GM21423 (cell line): ENCODE results near the gene E2F8.

Source experiments
- ATAC-seq: cut with Tn5 transposase; IDR thresholded peaks from one replicate; pipeline ENCODE4 v1.9.1; 2021; ENCODE audit warnings: mild to moderate bottlenecking, moderate library complexity; ENCODE audit not compliant: unreplicated experiment

Gene E2F8

DNA sequence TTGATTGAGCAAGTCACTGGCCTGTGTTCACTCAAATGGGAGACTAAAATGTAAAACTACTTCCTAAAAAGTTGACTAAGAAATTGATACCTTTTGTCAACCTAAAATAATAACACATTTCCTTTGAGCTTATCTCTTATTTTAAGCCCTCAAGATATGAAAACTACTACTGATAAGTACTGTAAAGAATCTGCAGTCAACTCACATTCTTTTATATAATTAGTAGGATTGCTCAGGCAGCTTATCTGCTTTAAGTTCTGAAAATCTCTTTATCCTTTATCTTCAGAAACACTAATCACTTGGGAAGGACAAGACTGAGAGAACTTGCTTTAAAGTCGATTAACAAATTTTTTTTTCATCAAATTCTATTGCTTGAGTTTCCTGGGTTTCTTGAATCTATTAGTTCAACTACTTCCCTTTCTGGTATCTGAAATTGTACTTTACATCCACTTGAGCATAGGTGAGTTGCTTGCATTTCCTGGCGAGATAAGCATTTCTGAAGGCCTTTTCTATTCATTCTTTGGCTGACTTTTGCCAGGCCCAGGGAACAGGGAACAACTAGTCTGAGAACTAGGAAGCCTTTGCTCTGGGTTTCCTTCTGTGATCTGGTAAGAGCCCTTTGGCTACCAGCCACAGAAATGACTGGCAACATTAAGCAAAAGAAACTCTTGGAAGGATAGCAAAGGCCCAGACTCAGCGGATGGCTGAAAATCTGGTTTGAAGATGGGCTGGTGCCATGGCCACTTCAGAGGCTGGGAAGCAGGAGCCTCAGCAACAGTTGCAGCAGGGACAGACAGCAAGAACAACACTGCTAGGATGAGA, 19.6 kb downstream of the E2F8 start:
- no peak for ATAC-seq

DNA sequence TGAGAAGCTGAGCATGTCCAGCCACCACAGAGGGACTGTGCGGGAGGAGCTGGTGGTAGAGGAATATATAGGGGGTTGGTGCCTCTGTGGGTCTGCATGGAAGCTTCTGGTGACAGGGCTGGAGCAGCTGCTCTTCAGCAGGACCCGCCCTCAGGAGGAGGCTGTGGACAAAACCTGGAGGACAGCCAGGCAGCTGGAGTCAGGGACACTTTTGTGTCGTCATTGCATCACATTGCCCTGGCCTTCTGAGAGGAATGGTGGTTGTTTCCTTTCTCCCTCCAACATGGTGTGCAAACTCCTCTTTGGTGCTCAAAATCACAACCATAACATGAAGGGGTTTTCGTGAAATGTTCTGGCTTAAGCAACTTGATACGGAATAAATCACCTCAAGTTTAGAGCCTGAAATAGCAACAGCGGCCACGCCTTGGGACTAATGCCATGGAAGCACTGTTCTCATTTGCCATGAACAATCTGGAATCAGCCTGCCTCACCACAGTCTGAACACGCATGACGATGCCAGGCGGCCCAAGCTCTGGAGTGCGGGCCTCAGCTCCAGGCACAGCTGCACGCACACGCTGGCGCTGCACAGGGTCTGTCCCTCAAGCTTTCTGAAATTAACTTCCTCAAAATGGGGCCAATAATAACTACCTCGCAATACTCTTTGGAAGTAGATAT, 21.8 kb downstream of the E2F8 start:
- ATAC-seq, result no peak

DNA sequence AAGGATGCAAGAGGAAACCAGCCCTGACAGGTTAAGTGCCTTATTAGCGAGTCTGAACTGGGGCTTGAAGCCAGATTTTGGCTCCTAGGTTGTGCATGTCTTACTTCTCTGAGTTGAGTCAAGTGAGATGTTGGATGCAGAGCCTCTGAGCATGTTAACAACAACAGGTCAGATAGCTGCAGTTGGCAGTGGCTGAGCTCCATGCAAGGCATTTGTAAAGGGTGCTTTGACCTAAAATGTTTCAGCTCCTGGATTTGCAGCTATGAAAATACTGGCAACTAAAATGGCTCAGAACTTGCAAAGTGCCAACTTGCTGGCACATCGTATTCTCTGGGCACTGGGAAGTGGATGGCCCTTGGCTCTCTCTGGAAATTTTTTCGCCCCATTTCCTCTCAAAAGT, 22.5 kb downstream of the E2F8 start:
- no peak for ATAC-seq

DNA sequence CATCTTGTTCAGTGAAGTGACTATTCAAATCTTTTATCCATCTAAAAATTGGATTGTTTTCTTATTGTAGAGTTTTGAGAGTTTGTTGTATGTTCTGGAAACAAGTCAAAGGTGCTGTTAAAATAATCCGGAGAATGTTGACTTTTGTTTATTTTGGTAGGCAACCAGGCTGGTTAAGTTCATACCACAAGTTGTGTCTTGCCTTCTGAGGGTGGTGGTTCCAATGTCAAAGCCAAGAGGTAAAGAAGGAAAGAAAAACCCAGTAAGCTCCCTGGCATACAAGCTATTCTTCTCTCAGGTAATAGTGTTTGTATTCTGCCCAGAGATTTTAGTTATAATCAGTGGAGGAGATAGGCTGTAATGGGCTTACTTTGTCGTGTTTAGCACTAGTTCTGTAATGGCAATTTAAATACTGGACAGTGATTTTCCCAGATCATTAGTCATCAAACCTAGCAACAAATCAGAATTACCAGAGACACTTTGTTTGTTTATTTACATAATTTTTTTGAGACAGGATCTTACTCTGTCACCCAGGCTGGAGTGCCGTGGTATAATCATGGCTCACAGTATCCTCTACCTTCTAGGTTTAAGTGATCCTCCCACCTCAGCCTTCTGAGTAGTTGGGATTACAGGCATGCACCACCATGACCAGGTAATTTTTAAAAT, 23.9 kb downstream of the E2F8 start:
- no peak for ATAC-seq

DNA sequence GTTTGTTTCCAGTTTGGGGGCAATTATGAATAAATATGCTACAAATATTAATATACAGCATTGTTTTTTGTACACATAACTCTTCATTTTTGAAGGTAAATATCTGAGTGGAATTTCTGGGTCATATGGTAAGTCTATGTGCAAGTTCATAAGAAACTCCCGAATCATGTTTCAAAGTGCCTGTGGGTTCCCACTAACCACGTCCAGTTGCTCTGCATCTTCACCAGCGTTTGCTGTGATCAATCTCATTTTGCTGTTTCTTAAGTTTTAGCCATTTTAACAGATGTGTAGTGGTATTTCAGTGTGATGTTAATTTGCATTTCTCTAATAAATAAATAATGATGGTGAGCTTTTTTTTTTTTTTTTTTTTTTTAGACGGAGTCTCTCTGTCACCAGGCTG, 24.7 kb downstream of the E2F8 start:
- ATAC-seq, result no peak

DNA sequence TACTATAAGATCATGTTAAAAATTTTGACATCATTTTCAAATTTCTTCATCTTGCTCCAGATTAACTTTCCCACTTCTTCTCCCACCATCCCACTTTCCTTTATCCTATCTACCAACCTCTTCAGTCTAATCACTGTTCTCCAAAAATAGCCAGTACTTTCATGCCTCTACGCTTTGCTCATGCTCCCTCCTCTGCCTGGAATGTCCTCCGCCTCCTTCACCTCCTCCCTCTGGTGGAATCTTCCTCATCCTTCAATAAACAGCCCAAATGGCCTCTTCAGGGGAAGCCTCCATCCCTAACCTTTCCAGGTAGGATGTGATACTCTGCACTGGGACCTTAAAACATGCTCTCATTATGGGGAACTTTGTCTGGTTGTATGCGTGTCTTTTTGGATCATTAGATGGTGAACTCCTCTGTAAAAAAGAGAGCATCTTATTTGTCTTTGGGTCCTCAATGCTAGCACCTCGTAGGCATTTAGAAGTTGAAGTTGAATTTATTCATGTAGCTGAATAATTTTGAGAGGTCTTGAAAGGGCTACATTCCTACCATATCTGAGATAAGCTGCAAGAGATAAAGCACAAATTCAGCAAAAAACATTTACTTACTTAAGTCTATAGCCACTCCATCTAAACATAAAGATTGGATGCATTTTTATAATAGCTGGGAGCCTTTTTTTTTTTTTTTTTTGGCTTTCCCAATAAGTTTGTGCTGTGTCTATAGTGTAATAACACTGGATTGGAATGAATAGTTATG, 31.0 kb downstream of the E2F8 start:
- no peak for ATAC-seq

DNA sequence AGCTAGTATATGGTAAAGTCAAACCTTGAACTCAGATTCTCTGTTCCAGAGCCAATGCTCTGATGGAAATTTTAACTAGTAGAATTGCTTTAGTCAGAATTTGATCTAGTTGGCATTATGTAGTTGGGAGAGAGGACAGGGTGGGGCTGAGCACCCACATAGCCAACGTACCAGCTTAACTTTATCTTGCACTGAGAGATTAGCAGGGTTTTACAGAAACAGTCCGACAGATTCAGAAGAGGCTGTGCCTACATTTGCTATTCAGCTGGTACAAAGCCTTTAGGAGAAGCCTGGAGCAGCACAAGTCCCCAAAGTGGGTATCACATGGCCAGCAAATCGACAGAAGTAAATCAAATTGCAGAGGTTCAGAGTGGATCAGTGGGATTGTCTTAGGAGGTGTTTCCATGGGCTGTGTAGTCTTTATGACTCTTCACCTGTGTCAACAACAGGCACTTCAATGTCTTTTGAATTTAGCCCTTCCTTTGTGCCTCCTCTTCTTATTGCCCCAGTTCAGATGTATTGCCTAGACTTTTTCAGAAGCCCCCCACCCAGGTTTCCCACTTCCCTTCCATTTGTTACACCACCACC, 31.7 kb downstream of the E2F8 start:
- ATAC-seq, result no peak

DNA sequence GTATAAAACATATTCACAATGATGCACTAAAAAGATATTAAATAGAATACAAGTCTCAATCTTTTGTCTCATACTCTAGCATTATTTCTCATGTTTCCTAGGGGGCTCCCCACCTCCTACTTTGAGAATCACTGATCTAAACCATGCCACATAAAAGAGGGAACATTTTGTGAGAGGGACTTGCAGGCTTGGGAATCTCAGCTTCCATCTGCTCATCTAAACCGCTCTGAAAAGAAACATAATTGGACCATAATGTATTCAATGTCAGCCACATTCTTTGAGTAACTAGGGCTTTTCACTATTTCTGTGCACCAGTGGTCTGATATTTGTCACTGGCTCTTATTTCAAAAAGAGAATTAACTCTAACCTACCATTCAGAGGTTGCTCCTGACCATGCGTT, 32.6 kb downstream of the E2F8 start:
- ATAC-seq, result no peak

DNA sequence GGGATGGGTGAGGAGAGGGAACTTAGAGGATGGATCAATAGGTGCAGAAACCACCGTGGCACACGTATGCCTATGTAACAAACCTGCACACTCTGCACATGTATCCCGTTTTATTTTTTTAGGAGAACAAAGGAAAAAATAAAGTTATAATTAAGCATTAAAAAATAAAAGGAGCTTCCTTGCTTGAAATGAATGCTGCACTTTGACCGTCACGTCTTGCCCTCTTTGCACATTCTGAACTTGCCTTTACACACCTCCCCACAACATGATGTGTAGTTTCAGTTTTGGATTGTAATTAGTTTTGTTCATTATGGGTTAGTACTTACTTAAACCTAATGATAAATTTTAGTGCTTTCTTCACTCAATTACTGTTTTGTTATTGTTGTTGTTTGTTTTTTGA, 35.9 kb downstream of the E2F8 start:
- ATAC-seq, result no peak

DNA sequence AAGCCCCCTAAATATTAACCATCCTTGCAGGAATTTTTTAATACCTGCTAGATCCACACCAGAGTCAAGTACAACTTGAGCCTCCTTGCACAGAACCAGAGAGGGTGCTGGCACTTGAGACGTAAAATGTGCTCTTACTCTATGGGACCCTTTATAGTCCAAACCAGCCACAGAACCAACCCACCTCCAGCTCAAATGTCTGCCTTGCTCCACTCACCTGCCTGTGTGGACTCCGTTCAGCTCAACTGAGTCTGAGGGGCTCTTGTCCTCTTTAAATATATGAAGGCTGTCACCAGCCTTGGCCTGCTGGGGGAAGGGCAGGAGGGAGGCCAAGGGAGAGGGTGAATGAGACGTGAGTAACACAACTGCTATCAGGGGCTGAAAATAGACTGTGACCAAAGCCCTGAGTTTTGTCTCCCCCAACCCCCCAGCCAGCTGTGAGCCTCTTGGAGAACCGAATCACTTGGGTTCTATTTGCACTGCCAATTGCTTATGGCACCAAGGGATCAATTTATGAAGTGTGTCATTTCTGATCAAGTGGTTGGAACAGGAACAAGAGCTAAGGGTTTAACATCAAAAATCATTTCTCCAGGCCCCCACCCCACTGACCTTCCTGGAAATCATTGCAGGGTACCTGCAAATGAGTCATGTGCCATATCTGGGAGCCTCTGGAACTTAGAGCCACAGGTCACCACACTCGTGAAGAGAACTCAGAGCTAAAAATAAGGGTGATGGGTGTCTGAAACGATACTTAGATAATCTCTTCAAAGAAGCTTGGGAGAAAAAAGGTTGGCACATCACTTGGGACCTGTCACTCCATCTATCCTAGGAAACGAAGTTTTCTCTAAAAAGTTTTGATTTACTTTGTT, 38.8 kb downstream of the E2F8 start, which contains the start of gene CSRP3:
Gene CSRP3 (minus strand): TSS at position 247 of the 869 bp plus-strand sequence. CDS start 9,535 bp downstream, outside the sequence.
- no peak for ATAC-seq

DNA sequence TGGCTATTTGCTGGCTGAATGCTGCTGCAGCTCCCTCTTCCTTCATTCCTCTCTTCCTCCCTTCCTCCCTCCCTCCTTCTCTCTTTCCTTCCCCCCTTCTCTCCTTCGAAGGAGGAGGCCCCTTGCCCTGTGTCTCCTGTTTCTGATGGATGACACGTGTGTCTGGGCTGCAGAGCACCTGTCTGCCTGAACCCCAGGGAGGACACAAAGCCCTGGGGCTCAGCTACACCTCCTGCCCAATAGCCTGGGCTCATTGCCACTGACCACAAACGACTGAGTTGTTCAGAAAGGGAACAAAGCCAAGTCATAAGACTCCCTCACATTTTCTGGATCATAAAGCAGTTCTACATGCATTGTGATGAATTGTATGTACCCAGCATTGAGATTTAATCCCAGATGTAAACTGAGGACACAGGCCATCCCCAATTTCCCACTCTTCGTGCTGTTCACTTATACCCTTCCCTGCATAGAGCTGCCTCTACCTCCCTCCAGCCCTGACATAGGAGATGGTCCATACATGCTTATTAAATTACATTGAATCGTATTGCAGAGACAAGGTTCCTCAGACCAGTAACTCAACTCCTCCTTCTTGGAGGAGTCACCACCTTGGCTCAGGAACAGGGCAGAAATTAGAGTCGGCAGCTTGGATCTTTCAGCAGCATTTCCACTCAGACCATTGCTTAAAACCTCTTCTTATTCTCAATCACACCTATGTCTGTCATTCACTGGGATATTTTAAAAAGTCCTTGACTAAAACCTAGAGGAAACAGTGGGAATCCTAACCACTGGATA, 40.1 kb downstream of the E2F8 start:
- no peak for ATAC-seq

DNA sequence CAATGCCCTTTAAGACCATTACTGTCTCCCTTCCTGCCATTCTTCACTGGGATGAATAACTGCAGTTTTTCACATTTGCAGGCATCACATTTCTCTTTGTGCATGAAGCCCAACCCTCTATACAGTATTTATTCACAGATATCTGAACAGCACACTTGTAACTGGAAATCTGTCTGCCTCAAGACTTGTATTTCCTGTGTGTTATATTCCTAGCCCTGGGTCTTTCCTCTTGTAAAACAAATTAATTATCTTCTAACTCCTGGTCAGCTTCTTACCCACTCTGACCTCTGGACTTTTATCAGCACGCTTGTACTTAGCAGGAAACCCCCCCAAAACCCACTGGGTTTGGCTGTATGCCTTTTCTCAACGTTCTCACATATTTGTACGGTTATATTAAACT, 41.0 kb downstream of the E2F8 start:
- no peak for ATAC-seq

DNA sequence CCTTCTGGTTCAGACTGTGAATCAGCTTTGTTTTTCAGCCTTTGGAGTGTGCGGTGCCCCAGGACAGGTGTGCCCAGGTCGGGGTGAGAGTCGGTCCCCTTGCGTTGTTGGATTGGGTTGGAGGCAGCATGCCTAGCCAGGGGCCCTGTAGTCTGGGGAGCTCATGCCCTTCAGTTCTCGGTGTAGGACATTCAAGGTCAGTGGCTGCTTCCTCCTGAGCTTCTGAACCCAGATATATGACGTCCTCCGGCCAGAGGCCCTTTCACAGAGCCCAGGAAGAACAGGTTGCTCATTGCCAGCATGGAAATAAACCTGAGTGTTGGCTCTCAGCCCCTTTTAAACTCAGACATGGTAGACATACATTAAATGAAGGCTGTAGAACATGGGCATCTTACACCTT, 41.7 kb downstream of the E2F8 start:
- ATAC-seq, result no peak

DNA sequence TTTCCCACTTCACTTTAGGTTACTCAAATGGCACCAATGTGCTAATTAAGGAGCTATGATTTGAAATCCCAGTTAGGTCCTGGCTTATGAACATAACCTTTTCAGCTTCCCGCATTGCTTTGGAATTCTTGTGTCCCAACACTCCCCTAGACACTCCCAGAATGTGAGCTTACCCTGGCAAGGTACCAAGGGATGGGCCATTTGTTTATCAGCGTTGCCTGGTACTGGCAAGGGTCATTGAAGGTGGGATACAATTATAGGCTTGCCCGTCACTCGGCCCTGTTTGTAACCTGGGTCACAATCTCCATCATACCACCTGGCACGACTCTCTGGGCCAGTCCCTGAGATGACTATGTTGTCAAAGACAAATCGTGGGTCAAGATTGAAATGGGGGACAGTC, 44.3 kb downstream of the E2F8 start:
- no peak for ATAC-seq

DNA sequence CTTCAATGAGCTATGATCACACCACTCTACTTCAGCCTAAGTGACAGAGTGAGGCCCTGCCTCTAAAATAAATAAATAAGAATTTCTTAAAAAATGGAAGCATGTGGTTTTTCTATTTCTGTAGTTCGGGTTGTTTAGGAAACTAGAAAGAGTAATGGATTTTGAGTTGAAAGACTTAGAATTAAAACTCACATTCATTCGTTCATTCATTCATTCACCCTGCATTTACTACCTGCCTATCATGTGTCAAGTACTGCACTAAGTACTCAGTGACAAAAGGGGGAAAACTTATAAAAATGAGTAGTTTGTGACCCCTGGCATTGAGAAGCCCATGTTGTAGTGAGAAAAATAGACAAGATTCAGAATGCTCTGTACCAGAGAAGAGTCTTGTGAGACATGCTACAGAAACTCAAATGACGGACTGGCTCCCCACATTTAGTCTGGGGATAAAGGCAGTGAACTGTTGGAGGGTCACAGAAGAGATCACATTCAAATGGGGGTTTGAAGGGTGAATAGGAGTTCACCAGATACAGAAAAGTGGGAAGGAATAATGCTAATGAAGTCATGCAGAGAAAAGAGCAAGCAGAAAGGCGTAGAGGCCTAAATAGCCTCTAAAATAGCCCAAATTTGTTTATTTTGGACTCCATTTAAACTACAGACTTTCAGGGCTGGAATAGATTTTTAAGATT, 46.0 kb downstream of the E2F8 start:
- no peak for ATAC-seq

DNA sequence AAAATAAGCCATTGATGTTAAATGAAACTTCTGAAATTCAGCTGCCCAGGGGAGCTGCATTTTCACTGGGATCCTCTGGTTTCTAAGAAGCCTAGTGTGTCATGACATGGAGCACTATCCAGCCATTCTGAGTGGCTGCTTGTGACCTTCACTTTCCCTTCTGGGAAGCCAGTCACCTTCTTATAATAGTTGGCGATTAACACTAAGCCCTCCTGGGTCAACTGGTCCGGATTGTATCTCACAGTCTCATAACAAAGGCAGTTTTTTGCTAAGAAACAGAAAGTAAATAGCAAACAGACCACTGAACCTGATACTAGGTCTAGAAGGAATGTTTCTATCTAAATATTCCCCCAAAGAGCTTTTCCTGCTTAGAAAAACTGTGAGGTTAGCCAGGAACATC, 46.8 kb downstream of the E2F8 start:
- no peak for ATAC-seq

DNA sequence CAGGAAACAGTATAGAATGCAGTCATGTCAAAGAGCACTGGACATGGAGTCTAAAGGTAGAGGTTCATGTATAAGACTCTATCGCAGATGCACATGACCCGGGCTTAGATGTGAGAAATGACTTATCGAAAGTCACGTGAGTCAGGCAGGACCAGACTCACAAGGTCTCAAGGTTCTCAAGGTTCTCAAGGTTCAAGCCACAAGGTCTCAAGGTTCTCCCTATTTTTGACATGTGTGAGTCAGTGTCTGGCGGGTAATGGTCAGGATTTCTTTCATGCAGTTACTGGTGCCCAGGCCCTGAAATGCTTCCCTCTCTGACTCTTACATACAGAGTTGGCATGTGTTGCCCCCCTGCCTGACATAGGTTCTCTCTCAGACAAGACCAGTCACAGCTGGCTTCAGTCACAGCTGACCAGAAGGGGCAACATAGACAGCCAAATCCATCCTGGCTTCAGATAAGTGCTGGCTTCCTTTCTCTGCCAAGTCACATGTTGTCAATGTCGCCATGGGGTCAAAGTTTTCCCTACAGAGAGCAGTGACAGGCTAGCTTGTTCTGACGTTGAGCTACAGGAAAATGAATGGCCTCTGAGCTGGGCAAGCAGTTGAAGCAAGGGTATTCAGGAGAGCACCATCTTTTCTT, 49.1 kb downstream of the E2F8 start:
- ATAC-seq, result no peak

DNA sequence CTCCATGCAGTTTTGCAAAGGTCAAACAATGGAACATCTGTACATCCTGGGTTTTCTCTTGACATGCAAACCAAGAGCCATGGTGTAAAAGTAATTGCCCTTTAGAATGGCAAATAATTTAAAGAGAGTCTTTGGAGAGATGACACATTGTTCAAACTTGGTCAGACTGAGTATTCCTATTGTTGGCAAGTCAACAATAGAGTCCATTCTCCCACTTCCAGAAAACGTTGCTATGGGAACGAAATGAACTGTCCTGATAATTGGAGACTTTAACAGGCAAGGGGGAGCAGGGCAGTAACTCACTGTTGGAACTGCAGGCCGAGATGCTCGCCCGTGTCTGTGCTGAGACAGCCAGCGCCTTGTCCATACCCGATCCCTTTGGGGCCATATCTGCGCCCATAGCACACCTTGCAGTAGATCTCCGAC, 52.9 kb downstream of the E2F8 start:
- no peak for ATAC-seq
